C4-2B (cell line): ENCODE results near the gene ENG.

Experiments used
- CTCF ChIP-seq: fragments of 450-650 bp; conservative IDR thresholded peaks from 2 replicates; pipeline ENCODE4 v1.5.1; 2017; ENCODE audit warnings: mild to moderate bottlenecking
- ZFX ChIP-seq: fragments of 450-650 bp; IDR thresholded peaks from 2 replicates; pipeline ENCODE4 v1.6.1; 2017

GRCh38 chr9:127813686-127814226, 40.7 kb downstream of the ENG start:
- TF ChIP-seq CTCF = no peak
- no peak for TF ChIP-seq ZFX
